WTC11 (cell line): ENCODE results near the gene PITPNC1. TPM values are rescaled to one million over a fixed set of nuclear protein-coding genes. Genes with fewer than 3 reads are reported as not detected.
"Not testable (repeated sequence)": the region's sequence is repeated elsewhere in the genome, so short reads cannot be mapped to it uniquely, and the experiment has no call there.

Experiments used
- ATAC-seq: fragments of 200-7000 bp; cut with Tn5 transposase; 2 replicates; pipeline ENCODE4 v1.10.0; 2021; ENCODE audit warnings: mild to moderate bottlenecking, moderate library complexity
- CTCF ChIA-PET: fragments of 300-600 bp; sonication (Branson Sonifier 250); formaldehyde crosslinking; loops from one replicate; lab custom pipeline; 2021; ENCODE audit warnings: antibody characterized with exemption; lab: Charles Lee
- POLR2A ChIA-PET: fragments of 350-600 bp; sonication (Branson Sonifier 250); formaldehyde crosslinking; loops from one replicate; lab custom pipeline; 2021; ENCODE audit warnings: antibody characterized with exemption; lab: Charles Lee
- DNase-seq: peaks from one replicate; pipeline ENCODE4 v3.0.0; 2021; ENCODE audit warnings: low spot score
- H3K27ac Mint-ChIP-seq: 2 replicates; pipeline ENCODE4 v1.8.0; 2021; ENCODE audit warnings: mixed read lengths
- H3K27me3 Mint-ChIP-seq: 2 replicates; pipeline ENCODE4 v1.8.0; 2021; ENCODE audit warnings: low read depth, mild to moderate bottlenecking, moderate library complexity, mixed read lengths
- H3K36me3 Mint-ChIP-seq: 2 replicates; pipeline ENCODE4 v1.8.0; 2021; ENCODE audit warnings: mixed read lengths
- H3K4me1 Mint-ChIP-seq: 2 replicates; pipeline ENCODE4 v1.8.0; 2022; ENCODE audit warnings: mixed read lengths
- H3K4me3 Mint-ChIP-seq: 2 replicates; pipeline ENCODE4 v1.8.0; 2021; ENCODE audit warnings: mild to moderate bottlenecking, moderate library complexity, mixed read lengths
- H3K9me3 Mint-ChIP-seq: 2 replicates; pipeline ENCODE4 v1.8.0; 2021; ENCODE audit warnings: mixed read lengths
- AFF4 ChIP-seq: sonication (generic); formaldehyde crosslinking; IDR thresholded peaks from 2 replicates; pipeline ENCODE4 v1.8.1; 2023; ENCODE audit warnings: mild to moderate bottlenecking, missing genetic modification reagents, borderline replicate concordance
- ATF1 ChIP-seq: sonication (generic); formaldehyde crosslinking; IDR thresholded peaks from 2 replicates; pipeline ENCODE4 v1.8.1; 2023; ENCODE audit warnings: mild to moderate bottlenecking, moderate library complexity, missing genetic modification reagents
- CBFB ChIP-seq: sonication (generic); formaldehyde crosslinking; IDR thresholded peaks from 2 replicates; pipeline ENCODE4 v1.8.1; 2022; ENCODE audit warnings: mild to moderate bottlenecking, low read depth, missing genetic modification reagents
- CREM ChIP-seq: sonication (generic); formaldehyde crosslinking; IDR thresholded peaks from 2 replicates; pipeline ENCODE4 v1.8.1; 2022; ENCODE audit warnings: mild to moderate bottlenecking, missing genetic modification reagents, moderate library complexity
- ELF4 ChIP-seq: sonication (generic); formaldehyde crosslinking; IDR thresholded peaks from 2 replicates; pipeline ENCODE4 v1.8.1; 2022; ENCODE audit warnings: low read depth, mild to moderate bottlenecking, moderate library complexity, missing genetic modification reagents
- IRF2 ChIP-seq: sonication (generic); formaldehyde crosslinking; IDR thresholded peaks from 2 replicates; pipeline ENCODE4 v1.8.0; 2022; ENCODE audit warnings: low read depth, missing genetic modification reagents, borderline replicate concordance
- JUN ChIP-seq: sonication (generic); formaldehyde crosslinking; IDR thresholded peaks from 2 replicates; pipeline ENCODE4 v1.8.0; 2023; ENCODE audit warnings: mild to moderate bottlenecking, missing genetic modification reagents
- MLX ChIP-seq: sonication (generic); formaldehyde crosslinking; IDR thresholded peaks from 2 replicates; pipeline ENCODE4 v1.8.1; 2023; ENCODE audit warnings: mild to moderate bottlenecking, missing genetic modification reagents, moderate library complexity
- PRRX2 ChIP-seq: fragments of 250-450 bp; sonication (Bioruptor Pico); IDR thresholded peaks from 2 replicates; pipeline ENCODE4 v1.8.0; 2021; ENCODE audit warnings: mild to moderate bottlenecking
- SMAD4 ChIP-seq: sonication (generic); formaldehyde crosslinking; IDR thresholded peaks from 2 replicates; pipeline ENCODE4 v1.8.0; 2022; ENCODE audit warnings: mild to moderate bottlenecking, missing genetic modification reagents
- SOX15 ChIP-seq: fragments of 250-450 bp; sonication (Bioruptor Pico); IDR thresholded peaks from 2 replicates; pipeline ENCODE4 v1.9.0; 2021; ENCODE audit warnings: mild to moderate bottlenecking
- STAT6 ChIP-seq: sonication (generic); formaldehyde crosslinking; conservative IDR thresholded peaks from 2 replicates; pipeline ENCODE4 v1.8.1; 2023; ENCODE audit warnings: mild to moderate bottlenecking, low read depth, missing genetic modification reagents, moderate library complexity
- TEAD1 ChIP-seq: sonication (generic); formaldehyde crosslinking; IDR thresholded peaks from 2 replicates; pipeline ENCODE4 v1.8.0; 2022; ENCODE audit warnings: mild to moderate bottlenecking, missing genetic modification reagents
- ZBTB43 ChIP-seq: sonication (generic); formaldehyde crosslinking; IDR thresholded peaks from 2 replicates; pipeline ENCODE4 v1.8.1; 2023; ENCODE audit warnings: mild to moderate bottlenecking, missing genetic modification reagents
- ZNF232 ChIP-seq: sonication (generic); formaldehyde crosslinking; IDR thresholded peaks from 2 replicates; pipeline ENCODE4 v1.8.0; 2022; ENCODE audit warnings: mild to moderate bottlenecking, missing genetic modification reagents
- ZNF263 ChIP-seq: sonication (generic); formaldehyde crosslinking; IDR thresholded peaks from 2 replicates; pipeline ENCODE4 v1.8.1; 2022; ENCODE audit warnings: low read depth, mild to moderate bottlenecking, moderate library complexity, missing genetic modification reagents
- ZNF317 ChIP-seq: sonication (generic); formaldehyde crosslinking; IDR thresholded peaks from 2 replicates; pipeline ENCODE4 v1.8.1; 2023; ENCODE audit warnings: low read depth, mild to moderate bottlenecking, moderate library complexity, missing genetic modification reagents, borderline replicate concordance
- ZNF416 ChIP-seq: fragments of 250-450 bp; sonication (Bioruptor Pico); IDR thresholded peaks from 2 replicates; pipeline ENCODE4 v1.9.0; 2021; ENCODE audit warnings: mild to moderate bottlenecking, inconsistent platforms
- total RNA-seq: library from RNA; stranded (reverse); gene quantifications from 3 replicates; pipeline ENCODE4 v1.2.3, GENCODE V29; 2021
- TF ChIP-seq, protein P1 (sequence below): sonication (generic); formaldehyde crosslinking; IDR thresholded peaks from 2 replicates; pipeline ENCODE4 v1.8.0; 2022; ENCODE audit warnings: mild to moderate bottlenecking, missing genetic modification reagents

The PITPNC1 gene
- total RNA-seq, 1 experiment from 2014 or later: 39.8 TPM

GRCh38 chr17:67515490-67516083, 138.5 kb downstream of the PITPNC1 start:
- peak overlapping the region; percentile 73 for H3K27ac Mint-ChIP-seq
- ChIA-PET POLR2A (no interaction called here), CTCF (no interaction called here)
- peaks cover 13% of the 10 kb centered on the region for H3K9me3 Mint-ChIP-seq
- no peak overlapping the region for H3K4me3 Mint-ChIP-seq
- TF ChIP-seq MLX (CRISPR knock-in tag) (no peak), JUN (CRISPR knock-in tag) (no peak), AFF4 (CRISPR knock-in tag) (no peak)
- H3K27me3 Mint-ChIP-seq: no peaks in the 10 kb centered on the region; the same call in 1 of the 2 replicates
- peaks cover 13% of the 10 kb centered on the region for H3K36me3 Mint-ChIP-seq
- DNase-seq (no peak), ATAC-seq (no peak)
- H3K4me1 Mint-ChIP-seq: peaks cover 55% of the 10 kb centered on the region

DNA sequence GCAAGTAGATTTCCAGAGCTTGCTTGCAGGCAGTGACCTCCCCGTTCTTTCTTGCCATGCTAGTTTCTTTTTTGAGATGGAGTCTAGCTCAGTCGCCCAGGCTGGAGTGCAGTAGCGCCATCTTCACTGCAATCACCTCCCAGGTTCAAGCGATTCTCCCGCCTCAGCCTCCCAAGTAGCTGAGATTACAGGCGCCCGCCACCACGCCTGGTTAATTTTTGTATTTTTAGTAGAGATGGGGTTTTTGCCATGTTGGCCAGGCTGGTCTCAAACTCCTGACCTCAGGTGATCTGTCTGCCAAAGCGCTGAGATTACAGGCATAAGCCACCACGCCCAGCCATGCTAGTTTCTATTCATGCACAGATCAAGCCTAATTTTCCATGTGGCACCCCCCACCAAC, 139.5 kb downstream of the PITPNC1 start:
- H3K27ac Mint-ChIP-seq, ATAC-seq, DNase-seq, CTCF ChIA-PET, POLR2A ChIA-PET, H3K4me3 Mint-ChIP-seq, H3K27me3 Mint-ChIP-seq: not testable (repeated sequence)
- Mint-ChIP-seq H3K36me3 (peaks cover 13% of the 10 kb centered on the region), H3K4me1 (peaks cover 57% of the 10 kb centered on the region), H3K9me3 (peaks cover 13% of the 10 kb centered on the region)

- ChIA-PET CTCF (no interaction called here), POLR2A (no interaction called here)
- peaks cover 13% of the 10 kb centered on the region for H3K9me3 Mint-ChIP-seq
- peaks cover 13% of the 10 kb centered on the region for H3K36me3 Mint-ChIP-seq
- H3K27me3 Mint-ChIP-seq: no peaks in the 10 kb centered on the region; the same call in 1 of the 2 replicates
- peaks cover 58% of the 10 kb centered on the region for H3K4me1 Mint-ChIP-seq
- no peak overlapping the region for H3K27ac Mint-ChIP-seq
- no peak overlapping the region for H3K4me3 Mint-ChIP-seq
- no peak for TF ChIP-seq ZBTB43
- TF ChIP-seq ELF4 (CRISPR knock-in tag): no peak
- no peak for TF ChIP-seq ZNF263
- no peak for TF ChIP-seq PRRX2 (CRISPR knock-in tag)
- TF ChIP-seq CREM (CRISPR knock-in tag): no peak
- no peak for TF ChIP-seq IRF2 (CRISPR knock-in tag)
- no peak for TF ChIP-seq ZNF317 (CRISPR knock-in tag)
- no peak for TF ChIP-seq ATF1 (CRISPR knock-in tag)
- TF ChIP-seq ZNF416 (CRISPR knock-in tag): no peak
- TF ChIP-seq, protein P1, sequence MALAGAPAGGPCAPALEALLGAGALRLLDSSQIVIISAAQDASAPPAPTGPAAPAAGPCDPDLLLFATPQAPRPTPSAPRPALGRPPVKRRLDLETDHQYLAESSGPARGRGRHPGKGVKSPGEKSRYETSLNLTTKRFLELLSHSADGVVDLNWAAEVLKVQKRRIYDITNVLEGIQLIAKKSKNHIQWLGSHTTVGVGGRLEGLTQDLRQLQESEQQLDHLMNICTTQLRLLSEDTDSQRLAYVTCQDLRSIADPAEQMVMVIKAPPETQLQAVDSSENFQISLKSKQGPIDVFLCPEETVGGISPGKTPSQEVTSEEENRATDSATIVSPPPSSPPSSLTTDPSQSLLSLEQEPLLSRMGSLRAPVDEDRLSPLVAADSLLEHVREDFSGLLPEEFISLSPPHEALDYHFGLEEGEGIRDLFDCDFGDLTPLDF (CRISPR knock-in tag): no peak
- no peak for TF ChIP-seq TEAD1 (CRISPR knock-in tag)
- TF ChIP-seq STAT6 (CRISPR knock-in tag): no peak
- TF ChIP-seq ZNF232 (CRISPR knock-in tag): no peak
- TF ChIP-seq MLX (CRISPR knock-in tag): no peak
- TF ChIP-seq SMAD4 (CRISPR knock-in tag): no peak
- TF ChIP-seq SOX15 (CRISPR knock-in tag): no peak
- no peak for TF ChIP-seq CBFB
- ATAC-seq (no peak), DNase-seq (no peak)
Observed at GRCh38 chr17:67517325-67517724, 140.2 kb downstream of the PITPNC1 start.
